Suprapubic skin (tissue), 4 donors: ENCODE results near the gene SERPINB1.

Source experiments
- EP300 ChIP-seq: sonication (generic); formaldehyde crosslinking; IDR thresholded peaks from one replicate; pipeline ENCODE4 v1.6.1; 2017; ENCODE audit warnings: antibody characterized with exemption
- POLR2A ChIP-seq, 2 donors: fragments of 450-650 bp; IDR thresholded peaks; one replicate each; pipeline ENCODE4 v1.6.1; 2017; ENCODE audit warnings: antibody characterized with exemption in 2 of 2, mild to moderate bottlenecking in 2 of 2, moderate library complexity in 2 of 2
- POLR2AphosphoS5 ChIP-seq, 3 donors: sonication (generic); formaldehyde crosslinking; IDR thresholded peaks; one replicate each; pipeline ENCODE4 v1.6.1; 2017; ENCODE audit warnings: antibody characterized with exemption in 3 of 3
- TF ChIP-seq, protein P1 (sequence below), 2 donors: fragments of 200-600 bp in 1 of 2; fragments of 450-650 bp in 1 of 2; sonication (generic) in 1 of 2; IDR thresholded peaks; one replicate each; pipeline ENCODE4 v1.5.1; 2016 to 2019; ENCODE audit warnings: antibody characterized with exemption in 2 of 2, mild to moderate bottlenecking in 1 of 2, moderate library complexity in 1 of 2

- TF ChIP-seq, protein P1, sequence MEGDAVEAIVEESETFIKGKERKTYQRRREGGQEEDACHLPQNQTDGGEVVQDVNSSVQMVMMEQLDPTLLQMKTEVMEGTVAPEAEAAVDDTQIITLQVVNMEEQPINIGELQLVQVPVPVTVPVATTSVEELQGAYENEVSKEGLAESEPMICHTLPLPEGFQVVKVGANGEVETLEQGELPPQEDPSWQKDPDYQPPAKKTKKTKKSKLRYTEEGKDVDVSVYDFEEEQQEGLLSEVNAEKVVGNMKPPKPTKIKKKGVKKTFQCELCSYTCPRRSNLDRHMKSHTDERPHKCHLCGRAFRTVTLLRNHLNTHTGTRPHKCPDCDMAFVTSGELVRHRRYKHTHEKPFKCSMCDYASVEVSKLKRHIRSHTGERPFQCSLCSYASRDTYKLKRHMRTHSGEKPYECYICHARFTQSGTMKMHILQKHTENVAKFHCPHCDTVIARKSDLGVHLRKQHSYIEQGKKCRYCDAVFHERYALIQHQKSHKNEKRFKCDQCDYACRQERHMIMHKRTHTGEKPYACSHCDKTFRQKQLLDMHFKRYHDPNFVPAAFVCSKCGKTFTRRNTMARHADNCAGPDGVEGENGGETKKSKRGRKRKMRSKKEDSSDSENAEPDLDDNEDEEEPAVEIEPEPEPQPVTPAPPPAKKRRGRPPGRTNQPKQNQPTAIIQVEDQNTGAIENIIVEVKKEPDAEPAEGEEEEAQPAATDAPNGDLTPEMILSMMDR (IDR thresholded peaks at IDR 0.05), result no peak
- TF ChIP-seq POLR2A (IDR thresholded peaks at IDR 0.05), result no peak
- no peak for TF ChIP-seq POLR2AphosphoS5 (IDR thresholded peaks at IDR 0.05)
- TF ChIP-seq EP300, result no peak
Observed at GRCh38 chr6:2883673-2884072, 42.0 kb upstream of the SERPINB1 start.
